Measurements from ENCODE around the gene ADD3.
"Not testable (repeated sequence)": the region's sequence is repeated elsewhere in the genome, so short reads cannot be mapped to it uniquely, and the experiment has no call there.

Gene ADD3

DNA sequence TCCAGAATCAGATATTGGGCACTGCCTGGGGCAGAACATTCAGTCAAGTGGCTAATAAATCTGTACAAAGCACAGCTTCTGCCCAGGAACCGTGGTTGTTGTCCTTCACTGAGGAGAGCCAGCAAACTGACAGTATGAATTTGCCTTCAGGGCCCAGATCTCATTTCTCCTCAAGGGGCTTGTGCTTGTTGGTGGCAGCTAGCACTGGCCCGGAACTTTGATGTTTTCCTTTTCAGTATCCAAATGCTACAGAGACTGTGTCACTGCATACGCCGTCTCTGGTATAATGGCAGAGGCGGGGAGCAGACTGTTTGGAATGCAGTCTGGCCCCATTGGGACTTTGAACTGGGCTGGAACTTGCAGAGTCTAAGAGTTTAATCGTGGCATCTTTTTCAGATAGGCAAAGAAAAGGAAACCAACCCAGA, 30.4 kb upstream of the ADD3 start:
- DNase-seq = no peak

GRCh38 chr10:109978481-109978880, 29.3 kb upstream of the ADD3 start:
- DNase-seq = peak; percentile 69 to 72

DNA sequence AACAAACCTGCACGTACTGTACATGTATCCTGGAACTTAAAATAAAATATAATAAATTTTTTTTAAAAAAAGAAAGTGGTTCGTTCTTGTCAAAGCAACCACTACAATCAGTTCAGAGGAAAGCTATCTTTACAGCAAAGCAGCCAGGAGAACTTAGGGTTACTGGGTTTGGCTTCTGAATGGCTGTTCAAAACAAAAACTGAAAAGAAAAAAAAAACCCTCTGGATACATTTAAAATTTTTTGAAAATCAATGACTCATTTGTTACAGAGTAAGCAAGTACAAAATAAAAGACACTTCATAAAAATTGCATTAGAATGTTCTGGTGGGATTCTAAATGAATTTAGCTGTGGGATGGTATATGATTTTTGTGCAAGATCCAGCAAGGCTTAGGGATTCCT, 28.6 kb upstream of the ADD3 start:
- no peak for DNase-seq

DNA sequence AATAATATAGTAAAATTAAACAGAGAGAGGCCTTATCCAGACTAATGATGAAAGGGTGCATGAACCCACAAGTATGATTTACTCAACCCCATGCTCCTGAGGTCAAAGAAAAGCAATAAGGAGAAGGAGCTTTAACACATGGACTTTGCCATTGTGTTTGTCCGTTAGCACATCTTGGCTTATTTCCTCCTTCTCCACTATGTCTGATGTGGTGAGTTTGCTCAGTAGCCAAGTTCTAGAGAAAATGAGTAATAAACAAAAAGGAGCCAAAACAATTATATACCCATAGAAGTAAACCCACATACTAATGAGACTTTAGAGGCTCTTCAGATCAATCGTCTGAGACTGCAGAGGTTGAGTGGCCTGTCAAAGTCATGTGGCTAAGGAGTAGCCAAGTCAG, 26.1 kb upstream of the ADD3 start:
- DNase-seq = no peak

DNA sequence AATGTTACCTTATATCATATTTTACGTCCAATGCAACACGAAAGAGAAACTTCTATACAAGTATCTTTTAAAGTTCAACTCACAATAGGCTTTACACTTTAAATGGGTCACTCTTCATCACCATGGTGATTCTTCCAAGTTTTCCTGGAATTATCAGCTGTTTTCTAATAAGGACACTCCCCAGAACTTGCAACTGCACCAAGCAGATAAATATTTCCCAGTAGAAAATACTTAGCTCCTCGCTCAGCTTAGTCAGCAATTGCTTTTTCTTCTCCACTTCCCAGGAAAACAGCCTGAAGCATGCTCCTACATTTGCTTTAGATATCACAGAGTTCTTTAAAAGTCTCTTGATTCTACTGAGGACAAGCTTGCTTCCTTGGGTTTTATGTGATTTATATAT, 25.7 kb upstream of the ADD3 start:
- no peak for DNase-seq

DNA sequence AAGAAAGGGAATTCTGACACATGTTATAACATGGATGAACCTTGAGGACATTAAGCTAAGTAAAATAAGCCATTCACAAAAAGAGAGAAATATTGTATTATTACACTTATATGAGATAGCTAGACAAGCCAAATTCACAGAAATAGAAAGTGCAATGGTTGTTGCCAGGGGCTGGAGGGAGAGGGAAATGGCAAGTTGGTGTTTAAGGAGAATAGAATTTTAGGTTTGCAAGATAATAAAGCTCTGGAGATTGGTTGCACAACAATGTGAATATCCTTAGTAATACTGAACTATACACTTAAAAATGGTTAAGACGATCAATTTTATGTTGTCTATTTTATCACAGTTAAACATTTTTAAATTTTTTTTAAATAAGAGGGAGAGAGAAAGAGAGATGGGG, 25.0 kb upstream of the ADD3 start:
- DNase-seq = no peak

- DNase-seq = no peak
Observed at GRCh38 chr10:109984013-109984412, 23.8 kb upstream of the ADD3 start.

GRCh38 chr10:109985768-109986167, 22.0 kb upstream of the ADD3 start:
- DNase-seq = not testable (repeated sequence)

GRCh38 chr10:109987452-109988211, 20.2 kb upstream of the ADD3 start:
- no peak for DNase-seq

- no peak for DNase-seq
Observed at GRCh38 chr10:109988212-109988596, 19.6 kb upstream of the ADD3 start.

DNA sequence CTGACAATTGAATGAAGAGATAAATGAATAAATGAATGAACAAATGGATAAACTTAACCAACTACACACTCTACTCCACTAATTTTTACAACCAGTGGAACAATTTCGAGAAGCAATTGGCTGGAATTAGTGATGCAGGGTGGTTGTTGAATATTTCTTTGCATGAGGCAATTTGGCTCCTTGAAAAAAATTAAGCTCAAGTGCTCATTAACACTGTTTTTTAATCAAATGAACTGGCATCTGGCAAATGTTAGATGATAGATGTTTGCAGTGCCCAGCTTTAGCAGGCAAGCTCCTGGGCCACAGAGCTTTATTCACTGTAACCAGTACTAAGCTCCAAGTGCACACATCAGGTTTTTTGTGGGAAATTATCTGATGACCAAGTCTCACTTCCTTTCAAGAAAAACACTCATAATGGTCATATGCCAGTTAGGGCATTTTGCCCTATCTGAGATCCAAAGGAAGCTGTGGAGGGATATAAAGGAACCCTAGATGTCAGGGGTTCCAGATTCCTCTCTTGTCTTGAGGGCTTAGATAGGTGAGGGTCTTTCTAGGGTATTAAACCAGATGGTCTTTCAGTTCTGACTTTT, 16.4 kb upstream of the ADD3 start:
- DNase-seq = no peak

GRCh38 chr10:109992485-109992884, 15.3 kb upstream of the ADD3 start:
- DNase-seq = no peak

GRCh38 chr10:109993551-109994330, 14.0 kb upstream of the ADD3 start:
- no peak for DNase-seq

DNA sequence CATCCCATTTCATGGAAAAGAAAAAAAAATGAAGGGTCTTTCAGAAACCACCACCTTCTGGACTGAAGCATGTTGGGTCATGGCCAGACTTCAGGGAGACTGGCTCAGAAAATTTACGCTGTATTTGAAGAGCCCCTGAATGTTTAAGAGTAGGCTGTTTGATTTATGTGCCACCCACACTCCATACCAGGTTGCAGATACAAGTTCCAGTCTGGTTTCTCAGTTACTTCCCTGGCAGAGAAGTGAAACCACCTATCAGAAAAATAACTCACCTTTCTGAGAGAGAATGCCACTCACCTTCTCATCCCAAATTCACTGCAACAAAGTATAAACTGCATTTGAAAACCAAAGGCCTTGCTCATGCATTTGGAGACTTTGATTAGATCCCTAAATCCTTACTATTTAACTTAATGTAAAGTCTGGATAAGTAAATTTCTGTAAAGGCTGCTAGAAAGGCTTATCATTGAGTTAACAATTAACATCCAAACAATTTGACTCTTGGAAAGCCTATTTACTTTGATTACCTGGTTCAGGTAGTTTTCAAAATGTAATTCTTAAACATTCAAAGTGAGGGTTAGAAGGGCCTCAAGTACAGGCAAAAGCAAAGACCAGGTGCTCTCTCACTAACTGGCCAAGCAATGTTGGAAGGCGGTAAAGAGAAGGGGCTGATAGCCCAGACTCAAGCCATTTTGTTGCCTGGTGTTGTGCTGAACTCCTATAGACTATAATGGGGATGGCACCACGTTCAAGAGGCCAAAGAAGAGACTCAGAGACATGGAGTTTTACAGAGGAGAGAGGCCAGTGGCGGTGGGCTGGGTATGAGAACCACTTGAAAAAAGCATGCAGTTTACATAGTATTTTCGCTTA, 12.8 kb upstream of the ADD3 start:
- DNase-seq = no peak

- no peak for DNase-seq
Observed at GRCh38 chr10:109995595-109995994, 12.2 kb upstream of the ADD3 start.

GRCh38 chr10:109996225-109996624, 11.6 kb upstream of the ADD3 start:
- no peak for DNase-seq

DNA sequence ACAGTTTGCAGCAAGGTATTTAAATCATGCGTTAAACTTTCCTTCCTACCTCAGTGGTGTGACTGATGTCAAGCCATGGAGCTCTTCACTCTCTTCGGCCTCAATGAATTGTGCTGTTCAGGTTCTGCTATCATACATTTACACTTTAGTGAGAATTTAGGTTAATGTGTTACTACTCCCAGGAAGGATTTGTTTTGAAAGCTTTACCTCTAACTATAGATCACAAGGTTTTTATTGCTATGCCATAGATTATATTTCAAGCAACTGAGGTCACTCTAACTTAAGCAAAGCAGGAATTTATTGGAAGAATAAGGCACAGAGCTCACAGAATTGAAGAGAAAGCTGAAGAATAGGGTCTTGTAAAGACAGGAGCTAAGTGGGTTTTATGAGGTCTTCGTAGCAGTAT, 11.0 kb upstream of the ADD3 start:
- no peak for DNase-seq

GRCh38 chr10:109997233-109997632, 10.6 kb upstream of the ADD3 start:
- no peak for DNase-seq

DNA sequence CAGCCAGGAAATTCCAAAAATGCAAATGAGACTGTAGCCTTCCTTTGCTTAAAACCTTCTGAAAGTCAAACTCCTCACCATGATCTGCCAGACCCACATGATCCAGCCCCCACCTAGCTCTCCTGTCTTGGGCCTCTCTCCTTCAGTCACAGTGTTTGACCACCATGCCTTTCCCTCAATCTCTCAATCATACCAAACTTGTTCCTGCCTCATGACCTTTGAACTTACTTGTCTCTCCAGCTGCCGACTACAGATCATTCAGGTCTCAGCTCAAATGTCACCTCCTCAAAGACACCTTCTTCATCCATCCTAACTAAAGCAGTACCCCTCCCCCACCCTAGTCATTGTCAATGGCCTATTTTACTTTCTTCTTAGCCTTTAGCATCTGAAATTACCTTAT, 9.3 kb upstream of the ADD3 start:
- DNase-seq = no peak

GRCh38 chr10:110002801-110003523, 4.8 kb upstream of the ADD3 start:
- DNase-seq = no peak

- DNase-seq = no peak
Observed at GRCh38 chr10:110003524-110003885, 4.3 kb upstream of the ADD3 start.

GRCh38 chr10:110005719-110006118, 2.1 kb upstream of the ADD3 start:
- DNase-seq = peak in 1 of 2 donors; percentile 8
